DND-41 (cell line): ENCODE results near the gene MACROD2.

Source experiments
- ATAC-seq: fragments of 200-7000 bp; cut with Tn5 transposase; 3 replicates; pipeline ENCODE4 v1.9.1; 2021; ENCODE audit warnings: low read depth; ENCODE audit not compliant: insufficient read depth
- DNase-seq: peaks from one replicate; pipeline ENCODE4 v3.0.0-alpha.2; 2020
- H2AFZ ChIP-seq: 2 replicates; pipeline ENCODE4 v1.6.0; 2012; ENCODE audit warnings: low read depth, low read length
- H3K27ac ChIP-seq: 2 replicates; pipeline ENCODE4 v1.5.1; 2012; ENCODE audit warnings: low read length, inconsistent platforms
- H3K27me3 ChIP-seq: fragments of 200-600 bp; sonication (generic); 2 replicates; pipeline ENCODE4 v1.6.0; 2012; ENCODE audit warnings: low read length, mild to moderate bottlenecking, inconsistent platforms; ENCODE audit not compliant: insufficient read depth, poor library complexity
- H3K36me3 ChIP-seq: 2 replicates; pipeline ENCODE4 v1.5.1; 2012; ENCODE audit warnings: low read length, inconsistent platforms; ENCODE audit not compliant: insufficient read depth
- H3K4me1 ChIP-seq: 2 replicates; pipeline ENCODE4 v1.5.1; 2012; ENCODE audit warnings: mild to moderate bottlenecking, low read length; ENCODE audit not compliant: insufficient read depth
- H3K4me2 ChIP-seq: 2 replicates; pipeline ENCODE4 v1.6.0; 2012; ENCODE audit warnings: mild to moderate bottlenecking, moderate library complexity, low read length, inconsistent platforms; ENCODE audit not compliant: insufficient read depth
- H3K4me3 ChIP-seq, 2 experiments: fragments of 200-600 bp in 1 of 2; shearing (Covaris generic) in 1 of 2; 2 replicates each; pipeline ENCODE4 v1.5.1; 2012 to 2016; ENCODE audit warnings: inconsistent platforms in 2 of 2, low read length in 2 of 2, mild to moderate bottlenecking in 2 of 2, low read depth in 1 of 2, moderate library complexity in 1 of 2
- H3K79me2 ChIP-seq: 2 replicates; pipeline ENCODE4 v1.6.0; 2012; ENCODE audit warnings: low read length, inconsistent platforms; ENCODE audit not compliant: insufficient read depth
- H3K9ac ChIP-seq: 2 replicates; pipeline ENCODE4 v1.6.0; 2012; ENCODE audit warnings: low read depth, mild to moderate bottlenecking, inconsistent platforms, low read length, moderate library complexity
- H3K9me3 ChIP-seq: 2 replicates; pipeline ENCODE4 v1.5.1; 2012; ENCODE audit warnings: low read length, moderate library complexity, mild to moderate bottlenecking, inconsistent platforms; ENCODE audit not compliant: insufficient read depth, severe bottlenecking
- H4K20me1 ChIP-seq: 2 replicates; pipeline ENCODE4 v1.6.0; 2012; ENCODE audit warnings: low read length; ENCODE audit not compliant: insufficient read depth
- EZH2 ChIP-seq: IDR thresholded peaks from 3 replicates; pipeline ENCODE4 v1.6.1; 2012; ENCODE audit warnings: borderline replicate concordance, low read depth, mild to moderate bottlenecking, moderate library complexity, low read length, inconsistent platforms; ENCODE audit not compliant: severe bottlenecking
- TF ChIP-seq, protein P1 (sequence below): IDR thresholded peaks from 2 replicates; pipeline ENCODE4 v1.5.1; 2012; ENCODE audit warnings: borderline replicate concordance, low read length, moderate library complexity, mild to moderate bottlenecking; ENCODE audit not compliant: poor library complexity, severe bottlenecking; ENCODE audit errors: extremely low read depth

Gene MACROD2

DNA sequence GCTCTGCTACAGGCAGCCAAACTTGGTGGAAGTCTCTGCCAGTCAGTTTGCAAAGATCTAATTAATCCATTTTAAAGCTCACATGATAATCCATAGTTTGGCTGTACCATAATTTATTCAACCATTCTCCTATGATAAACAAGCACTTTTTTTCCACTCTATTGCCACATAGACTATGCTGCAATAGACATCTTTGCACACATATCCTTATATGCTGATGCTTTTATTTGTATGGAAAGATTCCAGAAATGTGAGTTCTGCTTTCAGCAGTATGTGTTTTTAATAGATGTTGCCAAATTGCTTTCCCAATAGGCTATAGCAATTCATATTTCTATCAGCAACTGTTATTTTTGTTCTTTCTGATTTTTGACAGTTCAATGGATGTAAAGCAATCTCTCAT, 1950.0 kb downstream of the MACROD2 start:
- ATAC-seq, result no peak
- no peak overlapping the region for H3K4me2 ChIP-seq

DNA sequence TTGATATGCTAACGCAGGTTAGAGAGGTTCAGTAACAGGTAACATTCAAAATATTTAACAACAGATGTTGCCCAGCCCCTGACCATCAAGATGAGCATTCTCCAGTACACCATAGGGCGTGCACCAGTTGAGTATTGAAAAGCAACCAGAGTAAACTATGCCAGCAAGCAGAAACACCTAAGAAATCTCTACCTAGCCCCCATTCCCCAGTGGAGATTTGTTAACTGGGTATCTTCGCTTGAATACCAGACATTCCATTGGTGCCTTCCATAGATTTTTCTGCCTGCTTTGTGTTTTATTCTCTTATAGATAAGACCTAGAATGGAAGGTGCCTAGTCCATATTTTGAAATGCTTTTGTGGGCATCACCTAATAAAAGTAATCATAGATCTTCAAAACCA, 1954.1 kb downstream of the MACROD2 start:
- H3K79me2 ChIP-seq, result no peaks in the 10 kb centered on the region
- H3K4me1 ChIP-seq, result no peaks in the 10 kb centered on the region
- no peaks in the 10 kb centered on the region for H4K20me1 ChIP-seq
- H3K4me2 ChIP-seq, result no peak overlapping the region
- DNase-seq (no peak), ATAC-seq (no peak)
- no peaks in the 10 kb centered on the region for H3K36me3 ChIP-seq
- no peak overlapping the region for H3K27ac ChIP-seq
- H3K4me3 ChIP-seq, result no peak overlapping the region
- H3K27me3 ChIP-seq, result no peaks in the 10 kb centered on the region
- no peaks in the 10 kb centered on the region for H3K9me3 ChIP-seq
- H2AFZ ChIP-seq, result no peak overlapping the region
- H3K9ac ChIP-seq, result no peak overlapping the region
- TF ChIP-seq, protein P1, sequence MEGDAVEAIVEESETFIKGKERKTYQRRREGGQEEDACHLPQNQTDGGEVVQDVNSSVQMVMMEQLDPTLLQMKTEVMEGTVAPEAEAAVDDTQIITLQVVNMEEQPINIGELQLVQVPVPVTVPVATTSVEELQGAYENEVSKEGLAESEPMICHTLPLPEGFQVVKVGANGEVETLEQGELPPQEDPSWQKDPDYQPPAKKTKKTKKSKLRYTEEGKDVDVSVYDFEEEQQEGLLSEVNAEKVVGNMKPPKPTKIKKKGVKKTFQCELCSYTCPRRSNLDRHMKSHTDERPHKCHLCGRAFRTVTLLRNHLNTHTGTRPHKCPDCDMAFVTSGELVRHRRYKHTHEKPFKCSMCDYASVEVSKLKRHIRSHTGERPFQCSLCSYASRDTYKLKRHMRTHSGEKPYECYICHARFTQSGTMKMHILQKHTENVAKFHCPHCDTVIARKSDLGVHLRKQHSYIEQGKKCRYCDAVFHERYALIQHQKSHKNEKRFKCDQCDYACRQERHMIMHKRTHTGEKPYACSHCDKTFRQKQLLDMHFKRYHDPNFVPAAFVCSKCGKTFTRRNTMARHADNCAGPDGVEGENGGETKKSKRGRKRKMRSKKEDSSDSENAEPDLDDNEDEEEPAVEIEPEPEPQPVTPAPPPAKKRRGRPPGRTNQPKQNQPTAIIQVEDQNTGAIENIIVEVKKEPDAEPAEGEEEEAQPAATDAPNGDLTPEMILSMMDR, result no peak
- no peak for TF ChIP-seq EZH2

More for the DNA sequence above, 1950.0 kb downstream of the MACROD2 start:
- H3K9me3 ChIP-seq, result no peaks in the 10 kb centered on the region
- H3K4me1 ChIP-seq, result no peaks in the 10 kb centered on the region
- H3K36me3 ChIP-seq, result no peaks in the 10 kb centered on the region
- no peaks in the 10 kb centered on the region for H3K79me2 ChIP-seq
- no peaks in the 10 kb centered on the region for H4K20me1 ChIP-seq
- DNase-seq, result no peak
- no peak overlapping the region for H2AFZ ChIP-seq
- H3K27me3 ChIP-seq, result no peaks in the 10 kb centered on the region
- H3K27ac ChIP-seq, result no peak overlapping the region
- TF ChIP-seq, protein P1, result no peak
- TF ChIP-seq EZH2, result no peak
- H3K4me3 ChIP-seq, result no peak overlapping the region
- no peak overlapping the region for H3K9ac ChIP-seq

DNA sequence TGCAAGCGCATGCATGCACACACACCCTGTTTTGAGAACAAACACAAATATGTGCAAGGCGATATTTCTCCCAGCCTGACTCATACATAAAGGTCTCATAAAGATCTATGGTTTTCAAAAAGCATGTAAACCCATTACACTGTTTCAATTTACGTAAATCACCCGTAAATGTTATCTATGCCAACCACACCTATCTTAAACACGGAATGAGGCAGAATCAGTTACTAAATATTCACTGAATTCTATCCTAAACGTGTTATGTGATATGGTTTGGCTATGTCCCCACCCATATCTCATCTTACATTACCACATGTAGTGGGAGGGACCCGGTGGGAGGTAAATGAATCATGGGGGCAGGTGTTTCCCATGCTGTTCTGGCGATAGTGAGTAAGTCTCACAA, 1956.3 kb downstream of the MACROD2 start:
- ATAC-seq (no peak), DNase-seq (no peak)
- Histone ChIP-seq H3K4me2 (no peak overlapping the region), H3K4me3 (no peak overlapping the region), H3K36me3 (no peaks in the 10 kb centered on the region), H3K79me2 (no peaks in the 10 kb centered on the region), H3K4me1 (no peaks in the 10 kb centered on the region), H4K20me1 (no peaks in the 10 kb centered on the region), H3K9me3 (no peaks in the 10 kb centered on the region), H3K9ac (no peak overlapping the region), H3K27me3 (no peaks in the 10 kb centered on the region), H3K27ac (no peak overlapping the region), H2AFZ (no peak overlapping the region)
- TF ChIP-seq, protein P1, result no peak
- no peak for TF ChIP-seq EZH2

- no peaks in the 10 kb centered on the region for H3K4me1 ChIP-seq
- H4K20me1 ChIP-seq, result no peaks in the 10 kb centered on the region
- H3K27me3 ChIP-seq, result no peaks in the 10 kb centered on the region
- DNase-seq, result no peak
- H3K36me3 ChIP-seq, result no peaks in the 10 kb centered on the region
- H3K79me2 ChIP-seq, result no peaks in the 10 kb centered on the region
- H2AFZ ChIP-seq, result no peak overlapping the region
- H3K27ac ChIP-seq, result no peak overlapping the region
- no peak for TF ChIP-seq EZH2
- TF ChIP-seq, protein P1, result no peak
- no peaks in the 10 kb centered on the region for H3K9me3 ChIP-seq
- no peak overlapping the region for H3K4me3 ChIP-seq
- H3K9ac ChIP-seq, result no peak overlapping the region
- ATAC-seq, result no peak
- no peak overlapping the region for H3K4me2 ChIP-seq
These were observed 1962.8 kb downstream of the MACROD2 start for GRCh38 chr20:15958142-15958541.
